ENCODE data around the gene PTK7.
A peak's percentile ranks its signal among the peaks of the same experiment; 100 is the strongest.

The PTK7 gene

GRCh38 chr6:43095939-43096338 is 19.8 kb downstream of the PTK7 start:
- no peak for DNase-seq (ENCODE audit: low read depth, low spot score)
- Histone ChIP-seq H3K36me3 (ENCODE audit: insufficient read depth, insufficient read length, low read length) (no peaks in the 10 kb centered on the region), H3K4me3 (ENCODE audit: insufficient read length, low read depth) (no peak overlapping the region), H3K9ac (ENCODE audit: insufficient read length, low read depth) (peak overlapping the region; percentile 42), H3K4me1 (ENCODE audit: insufficient read depth, insufficient read length) (peaks cover 7% of the 10 kb centered on the region), H3K9me3 (ENCODE audit: insufficient read depth, low read length) (no peaks in the 10 kb centered on the region), H3K27me3 (ENCODE audit: insufficient read depth, insufficient read length) (no peaks in the 10 kb centered on the region)
- TF ChIP-seq YY1 (IDR thresholded peaks at IDR 0.05; ENCODE audit: insufficient read depth, insufficient read length) (no peak), SUZ12 (IDR thresholded peaks at IDR 0.05; ENCODE audit: extremely low read depth, insufficient read depth, insufficient read length) (no peak), ZNF274 (IDR thresholded peaks at IDR 0.05; ENCODE audit: low read depth, low read length) (no peak)

DNA sequence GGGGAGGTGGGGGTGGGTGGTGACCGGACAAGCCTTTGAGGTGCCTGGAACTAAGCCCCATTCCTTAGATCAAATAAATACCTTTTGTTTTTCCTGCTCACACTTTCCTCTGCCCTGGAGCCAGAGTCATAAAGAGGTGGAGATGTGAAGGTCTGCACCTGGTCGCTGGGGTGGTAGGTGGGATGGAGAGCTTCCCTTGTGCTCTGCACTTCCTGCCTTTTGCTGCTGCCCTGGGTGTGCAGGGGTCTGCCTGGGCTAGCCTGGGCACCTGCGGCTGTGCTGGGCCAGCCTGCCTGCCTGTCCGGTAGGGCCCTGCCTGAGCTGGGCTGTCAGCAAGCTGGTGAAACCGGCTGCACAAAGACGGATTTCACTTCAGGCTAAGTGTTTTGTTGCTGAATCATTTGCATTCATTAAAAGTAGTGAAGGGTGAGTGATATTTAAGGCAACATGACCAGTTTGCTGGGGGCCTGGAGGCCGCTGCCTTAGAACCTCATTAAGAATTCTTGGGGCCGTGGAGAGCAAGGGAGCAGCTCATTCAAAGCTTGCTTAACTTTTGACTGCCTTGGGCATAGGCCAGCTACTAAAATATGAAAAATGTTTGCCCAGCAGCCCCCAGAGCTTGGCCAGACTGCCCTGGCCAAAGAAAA is 20.5 kb downstream of the PTK7 start:
- no peaks in the 10 kb centered on the region for H3K36me3 ChIP-seq (ENCODE audit: insufficient read depth, insufficient read length, low read length)
- DNase-seq (ENCODE audit: low read depth, low spot score), result no peak
- H3K4me3 ChIP-seq (ENCODE audit: insufficient read length, low read depth), result no peak overlapping the region
- peaks cover 7% of the 10 kb centered on the region for H3K4me1 ChIP-seq (ENCODE audit: insufficient read depth, insufficient read length)
- peak overlapping the region; percentile 42 for H3K9ac ChIP-seq (ENCODE audit: insufficient read length, low read depth)
- no peak for TF ChIP-seq YY1 (IDR thresholded peaks at IDR 0.05; ENCODE audit: insufficient read depth, insufficient read length)
- no peak for TF ChIP-seq ZNF274 (IDR thresholded peaks at IDR 0.05; ENCODE audit: low read depth, low read length)
- TF ChIP-seq SUZ12 (IDR thresholded peaks at IDR 0.05; ENCODE audit: extremely low read depth, insufficient read depth, insufficient read length), result no peak
- no peaks in the 10 kb centered on the region for H3K27me3 ChIP-seq (ENCODE audit: insufficient read depth, insufficient read length)
- H3K9me3 ChIP-seq (ENCODE audit: insufficient read depth, low read length), result no peaks in the 10 kb centered on the region

DNA sequence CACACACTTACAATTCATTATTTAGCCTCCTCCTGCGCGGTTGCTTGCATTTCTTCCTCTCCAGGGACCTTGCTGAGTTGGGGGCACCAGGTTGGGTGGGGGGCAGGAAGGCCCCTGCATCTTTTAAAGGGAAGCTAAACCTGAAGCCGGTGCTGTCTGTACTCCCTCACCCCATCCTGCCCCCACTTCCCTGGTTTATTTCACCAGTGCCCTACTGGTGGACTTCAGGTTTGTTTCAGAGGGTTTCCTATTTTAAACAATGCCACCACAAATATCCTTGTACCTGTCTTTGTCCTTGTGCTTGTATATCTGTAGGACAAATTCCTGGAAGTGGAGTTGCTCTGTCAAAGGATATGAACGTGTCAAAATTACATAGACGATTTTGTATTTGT is 21.0 kb downstream of the PTK7 start:
- no peaks in the 10 kb centered on the region for H3K36me3 ChIP-seq (ENCODE audit: insufficient read depth, insufficient read length, low read length)
- H3K27me3 ChIP-seq (ENCODE audit: insufficient read depth, insufficient read length), result no peaks in the 10 kb centered on the region
- TF ChIP-seq YY1 (IDR thresholded peaks at IDR 0.05; ENCODE audit: insufficient read depth, insufficient read length), result no peak
- no peak for TF ChIP-seq ZNF274 (IDR thresholded peaks at IDR 0.05; ENCODE audit: low read depth, low read length)
- no peak for TF ChIP-seq SUZ12 (IDR thresholded peaks at IDR 0.05; ENCODE audit: extremely low read depth, insufficient read depth, insufficient read length)
- DNase-seq (ENCODE audit: low read depth, low spot score), result no peak
- H3K4me1 ChIP-seq (ENCODE audit: insufficient read depth, insufficient read length), result peaks cover 7% of the 10 kb centered on the region
- H3K9ac ChIP-seq (ENCODE audit: insufficient read length, low read depth), result no peak overlapping the region
- no peaks in the 10 kb centered on the region for H3K9me3 ChIP-seq (ENCODE audit: insufficient read depth, low read length)
- H3K4me3 ChIP-seq (ENCODE audit: insufficient read length, low read depth), result no peak overlapping the region

DNA sequence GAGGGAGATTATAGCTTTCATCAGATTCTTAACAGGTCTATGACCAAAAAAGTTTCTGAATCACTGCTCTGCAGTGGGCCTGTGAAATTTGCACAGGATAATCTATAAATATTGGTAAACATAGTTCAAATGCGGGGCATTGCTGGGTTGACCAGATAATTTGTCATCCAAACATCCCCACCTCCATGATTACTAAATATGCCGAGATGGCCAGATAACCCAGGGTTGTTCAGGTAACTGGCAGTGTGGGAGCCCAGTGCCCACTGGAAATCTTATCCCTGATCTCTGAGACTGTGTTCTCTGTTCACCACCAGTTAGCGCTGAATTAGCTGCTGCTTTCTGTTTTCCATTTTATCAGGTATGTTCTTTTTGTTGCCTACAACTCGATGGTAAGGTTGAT is 21.4 kb downstream of the PTK7 start:
- Histone ChIP-seq H3K9ac (ENCODE audit: insufficient read length, low read depth) (no peak overlapping the region), H3K36me3 (ENCODE audit: insufficient read depth, insufficient read length, low read length) (no peaks in the 10 kb centered on the region), H3K27me3 (ENCODE audit: insufficient read depth, insufficient read length) (no peaks in the 10 kb centered on the region), H3K9me3 (ENCODE audit: insufficient read depth, low read length) (no peaks in the 10 kb centered on the region), H3K4me1 (ENCODE audit: insufficient read depth, insufficient read length) (peaks cover 7% of the 10 kb centered on the region), H3K4me3 (ENCODE audit: insufficient read length, low read depth) (no peak overlapping the region)
- no peak for DNase-seq (ENCODE audit: low read depth, low spot score)
- TF ChIP-seq SUZ12 (IDR thresholded peaks at IDR 0.05; ENCODE audit: extremely low read depth, insufficient read depth, insufficient read length) (no peak), ZNF274 (IDR thresholded peaks at IDR 0.05; ENCODE audit: low read depth, low read length) (no peak)

- H3K27me3 ChIP-seq (ENCODE audit: insufficient read depth, insufficient read length), result no peaks in the 10 kb centered on the region
- no peaks in the 10 kb centered on the region for H3K36me3 ChIP-seq (ENCODE audit: insufficient read depth, insufficient read length, low read length)
- H3K9ac ChIP-seq (ENCODE audit: insufficient read length, low read depth), result no peak overlapping the region
- no peak for DNase-seq (ENCODE audit: low read depth, low spot score)
- TF ChIP-seq ZNF274 (IDR thresholded peaks at IDR 0.05; ENCODE audit: low read depth, low read length) (no peak), SUZ12 (IDR thresholded peaks at IDR 0.05; ENCODE audit: extremely low read depth, insufficient read depth, insufficient read length) (no peak), YY1 (IDR thresholded peaks at IDR 0.05; ENCODE audit: insufficient read depth, insufficient read length) (no peak)
- peaks cover 10% of the 10 kb centered on the region for H3K4me1 ChIP-seq (ENCODE audit: insufficient read depth, insufficient read length)
- H3K4me3 ChIP-seq (ENCODE audit: insufficient read length, low read depth), result no peak overlapping the region
- H3K9me3 ChIP-seq (ENCODE audit: insufficient read depth, low read length), result no peaks in the 10 kb centered on the region
These were observed 25.4 kb downstream of the PTK7 start for GRCh38 chr6:43101497-43101896.

DNA sequence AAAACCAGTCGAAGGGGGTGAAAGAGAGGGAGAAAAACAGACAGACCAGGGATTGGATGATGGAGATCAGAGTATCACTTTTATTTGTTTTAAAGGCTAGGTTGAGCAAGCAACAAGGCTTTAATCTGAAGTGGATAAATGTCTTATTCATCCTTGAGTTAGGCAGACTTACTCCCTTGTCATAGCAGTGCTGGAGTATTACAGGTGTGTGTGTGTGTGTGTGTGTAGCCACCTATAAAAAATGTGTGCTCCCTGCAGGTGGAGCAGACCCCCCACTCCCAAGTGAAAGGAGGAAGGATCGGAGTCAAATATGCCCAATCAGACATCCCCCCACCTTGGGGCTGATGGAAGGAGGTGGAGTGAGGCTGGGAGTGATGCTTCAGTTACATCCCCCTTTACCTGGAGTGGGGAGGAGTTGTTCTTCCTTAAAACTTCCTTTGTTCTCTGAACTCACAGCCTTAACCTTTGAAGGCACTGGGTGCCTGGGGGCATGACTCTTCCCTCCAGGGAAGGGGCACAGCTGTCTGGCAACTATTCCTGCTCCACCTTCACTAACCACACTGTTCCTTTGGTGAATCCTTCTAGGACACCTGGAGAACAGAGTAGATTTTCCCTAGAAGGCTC is 27.3 kb downstream of the PTK7 start:
- Histone ChIP-seq H3K36me3 (ENCODE audit: insufficient read depth, insufficient read length, low read length) (no peaks in the 10 kb centered on the region), H3K9me3 (ENCODE audit: insufficient read depth, low read length) (no peaks in the 10 kb centered on the region), H3K9ac (ENCODE audit: insufficient read length, low read depth) (no peak overlapping the region), H3K27me3 (ENCODE audit: insufficient read depth, insufficient read length) (no peaks in the 10 kb centered on the region), H3K4me3 (ENCODE audit: insufficient read length, low read depth) (no peak overlapping the region), H3K4me1 (ENCODE audit: insufficient read depth, insufficient read length) (peaks cover 5% of the 10 kb centered on the region)
- no peak for TF ChIP-seq YY1 (IDR thresholded peaks at IDR 0.05; ENCODE audit: insufficient read depth, insufficient read length)
- TF ChIP-seq SUZ12 (IDR thresholded peaks at IDR 0.05; ENCODE audit: extremely low read depth, insufficient read depth, insufficient read length), result no peak
- no peak for DNase-seq (ENCODE audit: low read depth, low spot score)

GRCh38 chr6:43105538-43106222 is 29.6 kb downstream of the PTK7 start:
- Histone ChIP-seq H3K9me3 (ENCODE audit: insufficient read depth, low read length) (no peaks in the 10 kb centered on the region), H3K9ac (ENCODE audit: insufficient read length, low read depth) (no peak overlapping the region), H3K36me3 (ENCODE audit: insufficient read depth, insufficient read length, low read length) (no peaks in the 10 kb centered on the region), H3K4me1 (ENCODE audit: insufficient read depth, insufficient read length) (peaks cover 5% of the 10 kb centered on the region), H3K4me3 (ENCODE audit: insufficient read length, low read depth) (no peak overlapping the region), H3K27me3 (ENCODE audit: insufficient read depth, insufficient read length) (no peaks in the 10 kb centered on the region)
- no peak for DNase-seq (ENCODE audit: low read depth, low spot score)
- TF ChIP-seq YY1 (IDR thresholded peaks at IDR 0.05; ENCODE audit: insufficient read depth, insufficient read length) (no peak), SUZ12 (IDR thresholded peaks at IDR 0.05; ENCODE audit: extremely low read depth, insufficient read depth, insufficient read length) (no peak), ZNF274 (IDR thresholded peaks at IDR 0.05; ENCODE audit: low read depth, low read length) (no peak)
